ENCODE measurements around the gene FLG2. TPM values are rescaled to one million over a fixed set of nuclear protein-coding genes. Genes with fewer than 3 reads are reported as not detected.
"Not testable (repeated sequence)": the region's sequence is repeated elsewhere in the genome, so short reads cannot be mapped to it uniquely, and the experiment has no call there.

FLG2 gene
- total and polyA plus RNA-seq, 10 of the 15 experiments (the other 5 are each of a cell fraction or from before 2014, with no cell fraction given), result not detected

DNA sequence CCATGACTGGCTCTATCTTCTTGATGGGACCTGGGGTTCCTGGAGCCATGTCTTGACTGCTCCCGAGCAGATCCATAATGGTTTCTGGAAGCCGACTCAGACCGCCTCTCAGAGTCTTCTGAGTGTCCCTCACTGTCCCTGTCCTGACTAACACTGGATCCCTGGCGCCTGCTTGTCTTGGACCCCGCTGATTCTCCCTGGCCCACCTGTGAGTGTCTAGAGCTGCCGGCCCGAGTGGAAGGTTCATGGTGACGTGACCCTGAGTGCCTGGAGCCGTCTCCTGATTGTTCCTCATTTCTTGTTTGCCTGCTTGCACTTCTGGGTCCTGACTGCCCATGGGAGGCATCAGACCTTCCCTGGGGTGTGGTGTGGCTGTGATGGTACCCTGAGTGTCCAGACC, 49.9 kb downstream of the FLG2 start:
- POLR2A ChIA-PET, result no interaction called here
- no peaks in the 10 kb centered on the region for H3K36me3 ChIP-seq (ENCODE audit: control insufficient read depth in 2 of 2, insufficient read depth in 2 of 2, low read length in 1 of 2)
- H4K20me1 ChIP-seq (ENCODE audit: control insufficient read depth, insufficient read depth), result no peaks in the 10 kb centered on the region
- no TSS peak for BruUV-seq (replicated peaks)
- intact Hi-C loops (cut with micrococcal nuclease; ENCODE audit: unreplicated experiment) (no loop called here), in situ Hi-C loops (cut with MboI) (no loop called here)
- H3K4me2 ChIP-seq (ENCODE audit: control insufficient read depth, insufficient read depth), result no peak overlapping the region
- CTCF ChIA-PET, result interaction anchor here (0.6 kb wide), 1 partner anchor 98 kb away, joined by 3 read pairs; no protein-coding TSS in a partner anchor
- 49% methylated on average over 9 of the region's 9 CpGs for WGBS (ENCODE audit: insufficient coverage, insufficient replicate concordance, low lambda C conversion rate, missing lambda C conversion rate)
- H3K4me1 ChIP-seq (ENCODE audit: control insufficient read depth, insufficient read depth, low read length), result no peaks in the 10 kb centered on the region
- FAIRE-seq, result no peak
- H3K79me2 ChIP-seq (ENCODE audit: control insufficient read depth, insufficient read depth, low read length), result no peaks in the 10 kb centered on the region
- H3K27ac ChIP-seq (ENCODE audit: control insufficient read depth, insufficient read depth), result no peak overlapping the region
- H3K9me3 ChIP-seq (replicated peaks; ENCODE audit: control insufficient read depth, insufficient read depth, low read length), result no peaks in the 10 kb centered on the region; the same call in 2 of the 3 replicates
- no peaks in the 10 kb centered on the region for H3K27me3 ChIP-seq (replicated peaks in 1 of 2; ENCODE audit: control insufficient read depth in 2 of 2, insufficient read depth in 2 of 2, low read length in 1 of 2)
- no peak for TF ChIP-seq EED (IDR thresholded peaks at IDR 0.05; ENCODE audit: low read depth)
- TF ChIP-seq, protein P1, sequence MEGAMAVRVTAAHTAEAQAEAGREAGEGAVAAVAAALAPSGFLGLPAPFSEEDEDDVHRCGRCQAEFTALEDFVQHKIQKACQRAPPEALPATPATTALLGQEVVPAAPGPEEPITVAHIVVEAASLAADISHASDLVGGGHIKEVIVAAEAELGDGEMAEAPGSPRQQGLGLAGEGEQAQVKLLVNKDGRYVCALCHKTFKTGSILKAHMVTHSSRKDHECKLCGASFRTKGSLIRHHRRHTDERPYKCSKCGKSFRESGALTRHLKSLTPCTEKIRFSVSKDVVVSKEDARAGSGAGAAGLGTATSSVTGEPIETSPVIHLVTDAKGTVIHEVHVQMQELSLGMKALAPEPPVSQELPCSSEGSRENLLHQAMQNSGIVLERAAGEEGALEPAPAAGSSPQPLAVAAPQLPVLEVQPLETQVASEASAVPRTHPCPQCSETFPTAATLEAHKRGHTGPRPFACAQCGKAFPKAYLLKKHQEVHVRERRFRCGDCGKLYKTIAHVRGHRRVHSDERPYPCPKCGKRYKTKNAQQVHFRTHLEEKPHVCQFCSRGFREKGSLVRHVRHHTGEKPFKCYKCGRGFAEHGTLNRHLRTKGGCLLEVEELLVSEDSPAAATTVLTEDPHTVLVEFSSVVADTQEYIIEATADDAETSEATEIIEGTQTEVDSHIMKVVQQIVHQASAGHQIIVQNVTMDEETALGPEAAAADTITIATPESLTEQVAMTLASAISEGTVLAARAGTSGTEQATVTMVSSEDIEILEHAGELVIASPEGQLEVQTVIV (IDR thresholded peaks at IDR 0.05; ENCODE audit: borderline replicate concordance, partially characterized antibody), result no peak
- TF ChIP-seq FOXM1 (IDR thresholded peaks at IDR 0.05; ENCODE audit: low read depth, low read length), result no peak
- no peak for TF ChIP-seq RELA (IDR thresholded peaks at IDR 0.05; ENCODE audit: borderline replicate concordance, partially characterized antibody)
- TF ChIP-seq FOS (IDR thresholded peaks at IDR 0.05; ENCODE audit: borderline replicate concordance, extremely low read depth, insufficient read length), result no peak
- TF ChIP-seq RUNX3 (IDR thresholded peaks at IDR 0.05; ENCODE audit: low read length), result no peak
- no peak for TF ChIP-seq NFXL1 (IDR thresholded peaks at IDR 0.05; ENCODE audit: borderline replicate concordance)
- no peak overlapping the region for H2AFZ ChIP-seq (ENCODE audit: control insufficient read depth, low read depth, low read length)
- no peak overlapping the region for H3K4me3 ChIP-seq
- H3K9ac ChIP-seq (ENCODE audit: control insufficient read depth, insufficient read depth, low read length), result no peak overlapping the region
- SMC1A ChIA-PET (ENCODE audit: uncharacterized antibody, unreplicated experiment), result no interaction called here
- RAD21 ChIA-PET (ENCODE audit: unreplicated experiment), result no interaction called here
- DNase-seq (ENCODE audit: low read depth, low spot score), result no peak
- no peak for ATAC-seq

DNA sequence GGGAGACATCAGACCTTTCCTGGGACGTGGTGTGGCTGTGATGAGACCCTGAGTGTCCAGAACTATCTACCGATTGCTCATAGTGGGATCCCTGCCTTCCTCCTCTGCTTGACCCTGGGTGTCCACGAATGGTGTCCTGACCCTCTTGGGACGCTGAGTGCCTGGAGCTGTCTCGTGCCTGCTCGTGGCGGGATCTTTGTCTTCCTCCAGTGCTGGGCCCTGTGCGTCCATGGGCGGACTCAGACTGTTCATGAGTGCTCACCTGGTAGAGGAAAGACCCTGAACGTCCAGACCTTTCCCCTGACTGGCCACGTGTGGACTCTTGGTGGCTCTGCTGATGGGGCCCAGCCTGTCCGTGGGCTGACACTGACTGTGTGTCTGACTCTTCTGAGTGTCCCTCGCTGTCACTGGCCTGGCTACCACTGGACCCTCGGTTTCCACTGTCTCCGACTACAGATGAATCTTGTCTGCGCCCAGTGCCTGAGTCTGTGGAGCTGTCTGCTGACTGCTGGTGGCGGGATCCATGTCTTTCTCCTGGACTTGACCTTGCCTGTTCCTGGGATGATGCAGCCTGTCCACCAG, 50.4 kb downstream of the FLG2 start:
- H3K9ac ChIP-seq (ENCODE audit: control insufficient read depth, insufficient read depth, low read length); H4K20me1 ChIP-seq (ENCODE audit: control insufficient read depth, insufficient read depth); in situ Hi-C loops (cut with MboI); ATAC-seq; H3K4me3 ChIP-seq; H3K4me1 ChIP-seq (ENCODE audit: control insufficient read depth, insufficient read depth, low read length); H3K27ac ChIP-seq (ENCODE audit: control insufficient read depth, insufficient read depth); intact Hi-C loops (cut with micrococcal nuclease; ENCODE audit: unreplicated experiment); H3K36me3 ChIP-seq (ENCODE audit: control insufficient read depth in 2 of 2, insufficient read depth in 2 of 2, low read length in 1 of 2); H3K27me3 ChIP-seq (replicated peaks in 1 of 2; ENCODE audit: control insufficient read depth in 2 of 2, insufficient read depth in 2 of 2, low read length in 1 of 2); H2AFZ ChIP-seq (ENCODE audit: control insufficient read depth, low read depth, low read length); H3K4me2 ChIP-seq (ENCODE audit: control insufficient read depth, insufficient read depth); H3K9me3 ChIP-seq (replicated peaks; ENCODE audit: control insufficient read depth, insufficient read depth, low read length); FAIRE-seq; RAD21 ChIA-PET (ENCODE audit: unreplicated experiment); POLR2A ChIA-PET; CTCF ChIA-PET; H3K79me2 ChIP-seq (ENCODE audit: control insufficient read depth, insufficient read depth, low read length); SMC1A ChIA-PET (ENCODE audit: uncharacterized antibody, unreplicated experiment); DNase-seq (ENCODE audit: low read depth, low spot score); BruUV-seq (replicated peaks): not testable (repeated sequence)
- 32% methylated on average over 17 of the region's 17 CpGs for WGBS (ENCODE audit: insufficient coverage, insufficient replicate concordance, low lambda C conversion rate, missing lambda C conversion rate)

DNA sequence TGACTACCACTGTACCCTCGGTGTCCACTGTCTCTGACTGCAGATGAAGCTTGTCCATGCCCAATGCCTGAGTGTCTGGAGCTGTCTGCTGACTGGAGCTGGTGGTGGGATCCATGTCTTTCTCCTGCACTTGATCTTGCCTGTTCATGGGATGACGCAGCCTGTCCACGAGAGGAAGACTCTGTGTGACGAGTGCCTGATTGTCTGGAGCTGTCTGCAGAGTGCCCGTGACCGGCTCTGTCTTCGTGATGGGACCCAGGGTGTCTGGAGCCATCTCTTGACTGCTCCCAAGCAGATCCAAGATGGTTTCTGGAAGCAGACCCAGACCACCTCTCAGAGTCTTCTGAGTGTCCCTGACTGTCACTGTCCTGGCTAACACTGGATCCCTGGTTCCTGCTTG, 51.0 kb downstream of the FLG2 start:
- H3K36me3 ChIP-seq (ENCODE audit: control insufficient read depth in 2 of 2, insufficient read depth in 2 of 2, low read length in 1 of 2); H2AFZ ChIP-seq (ENCODE audit: control insufficient read depth, low read depth, low read length); H3K4me1 ChIP-seq (ENCODE audit: control insufficient read depth, insufficient read depth, low read length); H4K20me1 ChIP-seq (ENCODE audit: control insufficient read depth, insufficient read depth); RAD21 ChIA-PET (ENCODE audit: unreplicated experiment); H3K27ac ChIP-seq (ENCODE audit: control insufficient read depth, insufficient read depth); H3K9ac ChIP-seq (ENCODE audit: control insufficient read depth, insufficient read depth, low read length); DNase-seq (ENCODE audit: low read depth, low spot score); H3K79me2 ChIP-seq (ENCODE audit: control insufficient read depth, insufficient read depth, low read length); BruUV-seq (replicated peaks); H3K27me3 ChIP-seq (replicated peaks in 1 of 2; ENCODE audit: control insufficient read depth in 2 of 2, insufficient read depth in 2 of 2, low read length in 1 of 2); CTCF ChIA-PET; ATAC-seq; H3K9me3 ChIP-seq (replicated peaks; ENCODE audit: control insufficient read depth, insufficient read depth, low read length); in situ Hi-C loops (cut with MboI); SMC1A ChIA-PET (ENCODE audit: uncharacterized antibody, unreplicated experiment); intact Hi-C loops (cut with micrococcal nuclease; ENCODE audit: unreplicated experiment); H3K4me3 ChIP-seq; POLR2A ChIA-PET; H3K4me2 ChIP-seq (ENCODE audit: control insufficient read depth, insufficient read depth); FAIRE-seq: not testable (repeated sequence)
- 33% methylated on average over 7 of the region's 7 CpGs for WGBS (ENCODE audit: insufficient coverage, insufficient replicate concordance, low lambda C conversion rate, missing lambda C conversion rate)
